Glutamatergic neuron (in vitro differentiated cells): ENCODE data around the gene ABCA13. TPM values are rescaled to one million over a fixed set of nuclear protein-coding genes. Genes with fewer than 3 reads are reported as not detected.

Source experiments
- DNase-seq: peaks from one replicate; pipeline ENCODE4 v3.0.0; 2022
- H3K27ac Mint-ChIP-seq: one replicate; pipeline ENCODE4 v1.8.0; 2020; ENCODE audit warnings: mild to moderate bottlenecking, mixed read lengths, inconsistent platforms; ENCODE audit not compliant: unreplicated experiment
- H3K27me3 Mint-ChIP-seq: one replicate; pipeline ENCODE4 v1.8.0; 2020; ENCODE audit warnings: mild to moderate bottlenecking, moderate library complexity, mixed read lengths, inconsistent platforms; ENCODE audit not compliant: unreplicated experiment
- H3K36me3 Mint-ChIP-seq: one replicate; pipeline ENCODE4 v1.8.0; 2020; ENCODE audit warnings: mild to moderate bottlenecking, mixed read lengths, inconsistent platforms; ENCODE audit not compliant: unreplicated experiment
- H3K4me1 Mint-ChIP-seq: one replicate; pipeline ENCODE4 v1.8.0; 2020; ENCODE audit warnings: mild to moderate bottlenecking, low read depth, mixed read lengths, inconsistent platforms; ENCODE audit not compliant: unreplicated experiment
- H3K4me3 Mint-ChIP-seq: one replicate; pipeline ENCODE4 v1.8.0; 2020; ENCODE audit warnings: mild to moderate bottlenecking, mixed read lengths, inconsistent platforms; ENCODE audit not compliant: unreplicated experiment
- H3K9me3 Mint-ChIP-seq: one replicate; pipeline ENCODE4 v1.8.0; 2020; ENCODE audit warnings: mild to moderate bottlenecking, moderate library complexity, mixed read lengths, inconsistent platforms; ENCODE audit not compliant: unreplicated experiment
- total RNA-seq: library from RNA; stranded (reverse); fragmentation: NEBNext Ultra II Directional; extraction: Animal tissue kit (Norgen Biotek cat#: 25700); gene quantifications from one replicate; pipeline ENCODE4 v1.2.1, GENCODE V29; 2021; ENCODE audit not compliant: unreplicated experiment
- TF ChIP-seq, protein P1 (sequence below): fragments of 200-600 bp; sonication (generic); IDR thresholded peaks from one replicate; pipeline ENCODE4 v1.5.0; 2021; ENCODE audit not compliant: partially characterized antibody, unreplicated experiment

The ABCA13 gene
- total RNA-seq, 1 donor from 2014 or later: 0.61 TPM

DNA sequence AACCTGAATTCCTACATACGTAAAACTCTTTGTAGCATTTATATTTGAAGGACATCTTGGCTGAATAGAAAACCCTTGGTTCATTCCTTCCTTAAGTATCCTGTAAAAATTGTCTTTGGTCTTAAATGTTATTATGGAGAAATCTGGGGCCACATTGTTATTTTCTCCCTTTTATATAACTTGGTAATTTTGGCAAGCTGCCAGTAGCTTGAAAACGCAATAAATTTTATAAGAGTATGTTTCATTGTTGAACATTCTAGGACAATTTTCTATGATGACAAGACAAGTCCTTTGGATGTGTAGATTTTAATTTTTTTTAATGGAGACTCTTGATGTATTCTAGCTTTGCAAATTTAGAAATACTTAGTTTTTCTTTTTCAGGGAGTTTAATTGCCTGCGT is 191.9 kb downstream of the ABCA13 start:
- H3K27ac Mint-ChIP-seq: no peak overlapping the region
- no peaks in the 10 kb centered on the region for H3K9me3 Mint-ChIP-seq
- H3K36me3 Mint-ChIP-seq: no peaks in the 10 kb centered on the region
- H3K4me3 Mint-ChIP-seq: no peak overlapping the region
- no peaks in the 10 kb centered on the region for H3K4me1 Mint-ChIP-seq
- TF ChIP-seq, protein P1, sequence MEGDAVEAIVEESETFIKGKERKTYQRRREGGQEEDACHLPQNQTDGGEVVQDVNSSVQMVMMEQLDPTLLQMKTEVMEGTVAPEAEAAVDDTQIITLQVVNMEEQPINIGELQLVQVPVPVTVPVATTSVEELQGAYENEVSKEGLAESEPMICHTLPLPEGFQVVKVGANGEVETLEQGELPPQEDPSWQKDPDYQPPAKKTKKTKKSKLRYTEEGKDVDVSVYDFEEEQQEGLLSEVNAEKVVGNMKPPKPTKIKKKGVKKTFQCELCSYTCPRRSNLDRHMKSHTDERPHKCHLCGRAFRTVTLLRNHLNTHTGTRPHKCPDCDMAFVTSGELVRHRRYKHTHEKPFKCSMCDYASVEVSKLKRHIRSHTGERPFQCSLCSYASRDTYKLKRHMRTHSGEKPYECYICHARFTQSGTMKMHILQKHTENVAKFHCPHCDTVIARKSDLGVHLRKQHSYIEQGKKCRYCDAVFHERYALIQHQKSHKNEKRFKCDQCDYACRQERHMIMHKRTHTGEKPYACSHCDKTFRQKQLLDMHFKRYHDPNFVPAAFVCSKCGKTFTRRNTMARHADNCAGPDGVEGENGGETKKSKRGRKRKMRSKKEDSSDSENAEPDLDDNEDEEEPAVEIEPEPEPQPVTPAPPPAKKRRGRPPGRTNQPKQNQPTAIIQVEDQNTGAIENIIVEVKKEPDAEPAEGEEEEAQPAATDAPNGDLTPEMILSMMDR: no peak
- DNase-seq: no peak
- no peaks in the 10 kb centered on the region for H3K27me3 Mint-ChIP-seq

DNA sequence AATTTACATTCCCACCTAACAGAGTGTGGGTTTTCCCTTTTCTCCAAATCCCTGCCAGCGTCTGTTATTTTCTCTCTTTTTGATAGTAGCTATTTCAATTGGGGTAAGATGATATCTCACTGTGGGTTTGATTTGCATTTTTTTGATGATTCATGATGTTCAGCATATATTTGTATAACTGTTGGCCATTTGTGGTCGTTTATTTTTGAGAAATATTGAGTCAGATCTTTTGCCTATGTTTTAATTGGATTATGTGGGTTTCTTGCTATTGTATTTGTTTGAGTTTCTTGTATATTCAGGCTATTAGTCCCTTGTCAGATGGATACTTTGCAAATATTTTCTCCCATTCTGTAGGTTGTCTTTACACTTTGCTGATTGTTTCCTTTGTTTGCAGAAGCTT is 193.8 kb downstream of the ABCA13 start:
- no peaks in the 10 kb centered on the region for H3K4me1 Mint-ChIP-seq
- H3K27me3 Mint-ChIP-seq: no peaks in the 10 kb centered on the region
- TF ChIP-seq, protein P1: no peak

DNA sequence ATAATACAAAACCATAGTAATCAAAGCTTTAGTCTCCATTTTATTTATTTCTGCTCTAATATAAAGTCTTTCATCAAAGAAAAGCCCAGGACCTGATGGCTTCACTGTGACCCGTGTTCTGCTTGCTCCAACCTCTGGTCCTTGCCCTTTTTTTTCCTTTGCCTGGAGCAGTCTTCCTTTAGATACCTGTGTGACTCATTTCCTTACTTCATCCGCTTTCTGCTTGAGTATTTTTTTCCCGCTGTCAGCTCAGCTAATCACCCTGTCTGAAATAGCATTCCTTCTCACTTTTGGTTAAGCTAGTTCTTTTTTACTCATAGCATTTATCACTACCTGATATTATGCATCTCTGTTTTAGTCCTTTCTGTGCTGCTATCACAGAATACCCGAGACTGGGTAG is 194.8 kb downstream of the ABCA13 start:
- TF ChIP-seq, protein P1: no peak
- H3K9me3 Mint-ChIP-seq: peaks cover 2% of the 10 kb centered on the region

More for the DNA sequence above, 193.8 kb downstream of the ABCA13 start:
- Mint-ChIP-seq H3K9me3 (no peaks in the 10 kb centered on the region), H3K4me3 (no peak overlapping the region), H3K36me3 (no peaks in the 10 kb centered on the region), H3K27ac (no peak overlapping the region)
- no peak for DNase-seq

DNA sequence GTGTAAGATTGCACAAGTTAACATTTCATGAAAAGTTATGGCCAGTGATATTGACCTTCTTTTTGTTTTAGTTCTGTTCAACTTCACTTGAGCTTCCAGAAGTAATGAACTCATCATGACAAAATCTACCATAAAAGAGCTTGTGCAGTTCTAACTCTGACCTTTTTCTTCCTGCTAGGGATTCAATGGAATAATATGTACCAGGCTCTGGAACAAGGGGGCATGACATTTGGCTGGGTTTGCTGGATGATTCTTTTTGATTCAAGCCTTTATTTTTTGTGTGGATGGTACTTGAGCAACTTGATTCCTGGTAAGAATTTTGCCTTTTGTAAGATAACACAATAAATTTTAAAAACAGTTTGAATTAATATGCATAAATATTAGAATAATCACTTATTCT is 205.0 kb downstream of the ABCA13 start:
- TF ChIP-seq, protein P1: no peak
- no peak overlapping the region for H3K27ac Mint-ChIP-seq
- H3K4me3 Mint-ChIP-seq: no peak overlapping the region
- no peaks in the 10 kb centered on the region for H3K9me3 Mint-ChIP-seq
- no peak for DNase-seq
- H3K4me1 Mint-ChIP-seq: no peaks in the 10 kb centered on the region
- H3K36me3 Mint-ChIP-seq: no peaks in the 10 kb centered on the region
- H3K27me3 Mint-ChIP-seq: no peaks in the 10 kb centered on the region

More for the DNA sequence above, 194.8 kb downstream of the ABCA13 start:
- Mint-ChIP-seq H3K4me3 (no peak overlapping the region), H3K4me1 (no peaks in the 10 kb centered on the region), H3K36me3 (peaks cover 6% of the 10 kb centered on the region), H3K27ac (no peak overlapping the region), H3K27me3 (no peaks in the 10 kb centered on the region)
- no peak for DNase-seq

DNA sequence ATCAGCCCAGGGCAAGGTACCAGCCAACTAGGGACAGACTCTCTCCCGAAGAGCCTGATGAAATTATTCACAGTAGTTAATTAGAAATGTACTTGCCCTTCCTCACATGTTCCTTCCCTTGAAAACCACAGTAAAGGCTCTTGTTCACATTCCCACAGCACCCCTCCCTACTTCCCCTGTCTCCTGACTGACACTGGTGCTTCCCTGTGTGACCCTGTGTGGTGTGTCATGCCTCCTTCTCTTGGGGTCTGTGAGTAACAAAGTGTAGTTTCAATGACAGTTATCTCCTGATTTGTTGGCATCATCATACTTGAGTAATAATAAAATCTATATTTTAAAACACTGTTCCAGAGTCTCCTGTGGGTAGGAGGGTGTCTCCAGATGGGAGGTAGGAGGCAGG is 209.7 kb downstream of the ABCA13 start:
- no peaks in the 10 kb centered on the region for H3K27me3 Mint-ChIP-seq
- H3K27ac Mint-ChIP-seq: no peak overlapping the region
- DNase-seq: no peak
- H3K9me3 Mint-ChIP-seq: no peaks in the 10 kb centered on the region
- no peaks in the 10 kb centered on the region for H3K4me1 Mint-ChIP-seq
- TF ChIP-seq, protein P1: no peak
- no peaks in the 10 kb centered on the region for H3K36me3 Mint-ChIP-seq
- no peak overlapping the region for H3K4me3 Mint-ChIP-seq
